Dedifferentiated amniotic fluid mesenchymal stem cell (primary cell): ENCODE results near the gene RNF144A.

Experiments
- DNase-seq: peaks from one replicate; pipeline ENCODE4 v3.0.0-alpha.2; 2016; ENCODE audit errors: extremely low spot score

The RNF144A gene

GRCh38 chr2:6908291-6908690 lies 8.9 kb upstream of the RNF144A start:
- no peak for DNase-seq

GRCh38 chr2:6909431-6910385 lies 7.5 kb upstream of the RNF144A start:
- no peak for DNase-seq

DNA sequence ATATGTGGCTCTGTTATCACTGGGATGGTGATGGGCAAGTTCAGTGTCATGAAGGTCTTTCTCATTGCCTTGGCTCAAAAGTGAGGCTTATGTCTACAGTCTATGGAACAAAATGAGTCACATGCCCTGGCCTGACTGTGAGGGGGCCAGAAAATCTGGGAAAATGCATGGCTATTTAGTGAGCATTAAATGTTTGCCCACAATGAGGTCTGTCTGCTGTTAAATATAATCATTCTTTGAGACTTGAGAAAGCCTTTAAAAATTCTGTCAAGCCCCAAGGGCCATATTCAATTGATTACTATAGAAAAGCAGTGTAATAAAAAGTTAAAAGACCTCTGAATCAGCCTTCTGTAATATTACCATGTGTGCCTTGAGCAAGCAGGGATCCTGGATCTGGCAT lies 5.5 kb upstream of the RNF144A start:
- DNase-seq: no peak

DNA sequence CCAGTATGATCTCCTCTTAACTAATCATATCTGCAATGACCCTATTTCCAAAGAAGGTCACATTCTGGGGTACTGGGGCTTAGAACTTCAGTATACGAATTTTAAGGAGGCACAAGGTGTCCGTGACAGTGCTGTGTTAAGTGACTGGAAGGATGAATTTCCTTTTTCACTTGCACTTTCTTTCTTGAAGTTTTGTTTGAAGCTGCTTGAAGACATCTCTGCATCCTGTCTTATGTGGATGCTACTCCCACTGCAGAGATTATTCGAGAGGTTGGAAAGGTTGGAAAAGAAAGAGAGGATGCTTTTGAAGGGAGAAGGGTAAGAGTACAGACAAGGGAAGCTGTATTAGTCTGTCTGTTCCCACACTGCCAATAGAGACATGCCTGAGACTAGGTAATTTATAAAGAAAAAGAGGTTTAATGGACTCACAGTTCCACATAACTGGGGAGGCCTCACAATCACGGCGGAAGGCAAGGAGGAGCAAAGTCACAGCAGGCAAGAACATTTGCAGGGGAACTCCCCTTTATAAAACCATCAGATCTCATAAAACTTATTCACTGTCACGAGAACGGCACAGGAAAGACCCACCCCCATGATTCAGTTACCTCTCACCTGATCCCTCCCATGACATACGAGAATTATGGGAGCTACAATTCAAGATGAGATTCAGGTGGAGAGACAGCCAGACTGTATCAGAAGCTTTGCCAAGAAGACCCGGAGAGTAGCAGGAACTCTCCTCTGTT lies 3.6 kb upstream of the RNF144A start:
- no peak for DNase-seq

- DNase-seq: no peak
These were observed 2.4 kb upstream of the RNF144A start for GRCh38 chr2:6914828-6915227.

DNA sequence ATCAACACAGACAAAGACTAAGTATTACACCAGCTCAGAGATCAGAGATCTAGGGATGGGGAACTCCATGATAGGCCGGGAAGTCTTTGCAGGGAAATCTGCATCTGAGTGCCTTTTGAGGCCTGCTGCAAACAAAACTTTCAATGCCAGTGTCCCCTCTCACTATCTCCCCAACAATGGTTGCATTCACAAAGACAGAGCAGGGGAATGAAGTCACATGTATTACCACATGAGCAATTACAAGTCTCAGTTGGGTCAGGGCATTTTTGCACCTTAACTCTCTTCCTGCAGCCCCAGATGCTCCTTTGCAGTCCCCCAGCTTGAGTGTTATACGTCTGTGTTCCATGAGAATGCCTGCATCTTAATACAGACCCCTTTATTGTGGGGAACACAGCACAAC lies 1.8 kb upstream of the RNF144A start:
- DNase-seq: no peak

DNA sequence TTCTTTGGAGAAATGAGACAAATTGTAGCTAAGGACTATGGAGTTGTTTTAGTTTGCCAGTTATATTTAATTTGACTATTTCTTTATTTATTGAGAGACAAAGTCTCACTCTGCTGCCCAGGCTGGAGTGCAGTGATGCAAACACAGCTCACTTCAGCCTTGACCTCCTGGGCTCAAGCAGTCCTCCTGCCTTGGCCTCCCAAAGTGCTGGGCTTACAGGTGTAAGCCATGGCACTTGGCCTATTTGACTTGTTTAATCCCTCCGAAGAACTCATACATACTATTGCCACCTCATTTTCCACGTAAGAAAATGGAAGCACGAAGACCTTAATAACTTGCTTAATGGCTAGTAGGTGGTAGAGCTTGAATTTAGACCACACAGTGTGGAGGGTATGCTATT lies 988 bp upstream of the RNF144A start:
- no peak for DNase-seq

- no peak for DNase-seq
These were observed 509 bp upstream of the RNF144A start for GRCh38 chr2:6916736-6917070.

GRCh38 chr2:6917761-6918421 lies 679 bp downstream of the RNF144A start:
- no peak for DNase-seq

DNA sequence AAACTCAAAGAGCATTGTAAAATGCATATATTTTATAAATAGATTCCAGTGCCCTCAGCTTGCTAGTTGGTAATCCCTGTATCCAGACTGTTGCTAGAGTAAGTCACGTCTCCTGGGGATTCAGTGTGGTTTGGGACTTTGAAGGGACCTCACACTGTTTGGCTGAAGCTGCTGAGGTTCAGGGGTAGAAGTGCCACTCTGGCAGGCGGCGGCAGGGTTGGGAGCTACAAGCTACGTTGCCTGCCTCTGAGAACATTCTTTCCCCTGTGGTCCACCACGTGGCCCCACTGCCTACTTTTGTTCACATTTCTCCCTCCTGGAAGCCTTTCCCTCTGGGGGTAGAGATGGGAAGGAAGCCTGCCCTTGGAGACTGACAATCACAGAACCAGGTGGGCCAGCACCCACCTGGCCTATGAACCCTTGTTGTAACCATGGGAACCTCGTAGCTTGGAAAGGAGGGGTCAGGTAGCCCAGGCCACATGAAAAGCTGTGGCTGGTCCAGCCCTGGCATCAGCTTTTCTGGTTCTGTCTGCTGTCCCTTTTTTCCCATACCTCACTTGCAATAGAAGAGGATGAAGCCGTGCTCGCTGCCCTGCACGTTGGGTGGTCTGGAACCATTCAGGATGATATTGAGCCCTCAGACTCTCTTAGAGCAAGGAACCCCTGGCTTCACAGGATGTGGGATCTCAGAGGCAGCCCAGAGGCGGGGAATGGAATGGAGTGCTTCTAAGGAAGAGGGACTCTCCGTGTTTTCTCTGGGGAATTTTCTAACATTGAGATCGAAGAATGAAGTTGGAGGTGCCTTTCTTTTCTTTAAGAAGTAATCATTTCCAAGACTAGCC lies 2.9 kb downstream of the RNF144A start:
- no peak for DNase-seq

DNA sequence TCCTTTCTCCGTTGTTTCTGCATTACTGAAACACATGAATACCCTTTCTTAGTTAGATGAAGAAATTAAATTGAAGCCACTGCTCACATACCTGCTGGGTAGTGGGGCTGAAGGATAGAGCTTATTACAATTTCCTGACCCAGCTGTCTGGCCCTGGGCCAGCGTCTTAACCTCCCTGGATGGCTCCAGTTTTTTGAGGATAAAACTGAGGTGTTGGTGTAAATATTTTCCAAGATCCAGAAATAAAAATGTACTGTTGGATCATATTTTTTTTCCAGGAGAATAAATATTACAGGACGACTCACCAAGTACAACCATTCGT lies 3.5 kb downstream of the RNF144A start:
- DNase-seq: no peak

GRCh38 chr2:6921321-6921922 lies 4.2 kb downstream of the RNF144A start:
- no peak for DNase-seq

- no peak for DNase-seq
These were observed 5.0 kb downstream of the RNF144A start for GRCh38 chr2:6922201-6922656.

DNA sequence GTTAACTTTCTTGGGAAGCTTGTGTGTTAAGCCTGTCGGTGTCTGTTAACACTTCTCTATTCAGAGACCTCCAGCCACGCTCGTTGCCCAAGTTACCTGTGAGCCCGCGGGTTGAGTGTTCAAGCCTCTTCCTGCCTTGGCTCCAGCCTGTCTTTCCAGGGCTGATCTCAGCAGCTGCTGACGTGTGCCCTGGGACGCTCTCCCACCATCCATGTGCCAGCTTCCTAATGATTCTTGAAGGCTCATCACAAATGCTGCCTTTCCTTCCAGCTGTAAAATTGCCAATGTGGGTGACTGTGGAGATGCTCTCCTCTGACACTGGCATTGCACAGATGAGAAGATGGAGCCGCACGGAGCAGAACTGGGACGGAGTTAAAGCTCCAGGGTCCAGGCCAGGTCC lies 6.1 kb downstream of the RNF144A start:
- DNase-seq: no peak

DNA sequence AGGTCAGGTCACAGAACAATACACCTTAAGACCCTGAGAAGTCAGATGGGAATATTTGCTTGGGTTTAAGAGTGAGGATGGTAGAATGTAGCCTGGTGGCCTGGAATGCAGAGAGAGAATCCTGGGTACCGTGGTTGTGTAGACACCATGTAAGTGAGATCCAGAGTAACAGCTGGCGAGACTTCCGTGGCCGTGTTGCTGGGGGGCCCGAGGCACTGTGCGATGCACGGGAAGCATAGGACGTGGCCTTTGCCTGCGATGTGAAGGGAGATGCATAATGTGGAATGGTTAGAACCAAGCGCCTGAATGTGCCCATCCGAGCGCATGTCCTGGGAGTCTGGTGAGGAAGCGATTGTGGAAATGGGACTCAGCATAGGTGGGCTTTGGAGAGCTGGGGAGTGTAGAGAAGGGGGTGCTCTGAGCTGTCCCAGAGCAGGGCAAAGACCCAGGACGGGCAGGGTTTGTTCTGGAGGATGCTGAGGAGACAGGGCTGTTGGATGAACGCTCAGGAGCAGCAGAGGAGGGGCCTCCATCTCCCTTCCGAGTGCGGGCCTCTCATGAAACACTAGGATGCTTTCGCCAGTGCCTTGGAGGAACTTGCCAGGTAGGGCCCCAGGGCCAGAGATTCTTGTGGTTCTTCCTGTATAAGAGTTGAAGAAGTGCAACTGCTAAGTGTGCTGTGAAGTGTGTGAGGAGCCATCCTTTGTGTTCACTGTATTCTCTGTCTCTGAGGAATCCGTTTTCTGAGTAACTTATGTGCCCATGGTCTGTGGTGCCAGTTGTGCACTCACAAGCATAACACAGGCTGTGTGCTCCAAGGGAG lies 7.1 kb downstream of the RNF144A start:
- DNase-seq: no peak

- DNase-seq: no peak
These were observed 7.8 kb downstream of the RNF144A start for GRCh38 chr2:6924924-6925409.

DNA sequence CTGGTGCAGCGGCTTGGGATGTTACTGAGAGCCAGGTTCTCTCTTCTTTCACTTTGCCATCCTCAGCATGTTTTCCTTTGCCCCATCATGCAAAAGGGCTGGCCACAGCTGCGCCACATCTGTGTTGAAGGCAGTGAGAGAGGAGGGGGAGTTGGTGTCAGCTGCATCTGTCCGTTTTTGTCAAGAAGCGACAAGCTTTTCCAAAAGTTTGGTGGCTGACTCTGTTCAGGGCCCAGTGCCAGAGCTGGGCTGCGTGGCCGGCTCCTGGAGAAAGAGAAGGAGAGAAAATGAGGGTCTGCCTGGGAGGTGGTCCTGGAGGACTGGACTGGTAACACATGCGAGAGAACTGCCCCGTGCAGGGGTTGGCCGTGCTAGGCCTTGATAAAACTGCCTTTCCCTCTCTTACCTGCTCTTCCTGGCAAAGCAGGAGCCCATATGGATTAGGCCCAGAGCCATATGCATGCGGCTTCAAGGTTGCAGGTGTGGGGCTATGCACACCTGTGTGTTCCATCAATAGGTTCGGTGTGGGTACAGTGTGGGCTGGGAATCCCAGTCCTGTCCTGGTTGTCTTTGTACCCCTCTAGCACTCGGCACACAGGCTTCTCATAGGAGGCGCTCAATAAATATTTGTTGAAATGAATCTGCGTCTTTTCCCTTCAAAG lies 9.0 kb downstream of the RNF144A start:
- DNase-seq: no peak

- no peak for DNase-seq
These were observed 10.0 kb downstream of the RNF144A start for GRCh38 chr2:6927186-6927585.

- DNase-seq: no peak
These were observed 10.5 kb downstream of the RNF144A start for GRCh38 chr2:6927753-6928152.

DNA sequence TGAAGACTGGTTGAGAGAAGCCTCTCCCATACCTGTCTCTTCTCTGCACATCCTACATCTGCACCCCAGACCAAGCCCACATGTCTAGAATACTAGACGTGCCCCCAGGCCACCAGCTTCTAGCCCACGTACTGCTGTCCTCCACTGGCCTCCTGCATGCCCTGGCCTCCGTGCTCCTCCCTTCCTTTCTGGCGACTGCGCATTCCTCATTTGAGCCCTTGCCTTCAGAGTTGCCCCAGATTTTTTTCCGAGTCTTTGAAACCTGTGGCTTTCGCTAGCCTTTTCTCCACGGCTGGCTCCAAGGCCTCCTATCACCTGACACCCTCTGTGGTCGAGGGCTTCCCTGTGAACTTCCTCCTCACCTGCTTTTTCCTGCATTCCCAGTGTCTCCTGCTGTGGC lies 11.2 kb downstream of the RNF144A start:
- DNase-seq: no peak
